Measurements from ENCODE around the gene MYH6.

Gene MYH6

DNA sequence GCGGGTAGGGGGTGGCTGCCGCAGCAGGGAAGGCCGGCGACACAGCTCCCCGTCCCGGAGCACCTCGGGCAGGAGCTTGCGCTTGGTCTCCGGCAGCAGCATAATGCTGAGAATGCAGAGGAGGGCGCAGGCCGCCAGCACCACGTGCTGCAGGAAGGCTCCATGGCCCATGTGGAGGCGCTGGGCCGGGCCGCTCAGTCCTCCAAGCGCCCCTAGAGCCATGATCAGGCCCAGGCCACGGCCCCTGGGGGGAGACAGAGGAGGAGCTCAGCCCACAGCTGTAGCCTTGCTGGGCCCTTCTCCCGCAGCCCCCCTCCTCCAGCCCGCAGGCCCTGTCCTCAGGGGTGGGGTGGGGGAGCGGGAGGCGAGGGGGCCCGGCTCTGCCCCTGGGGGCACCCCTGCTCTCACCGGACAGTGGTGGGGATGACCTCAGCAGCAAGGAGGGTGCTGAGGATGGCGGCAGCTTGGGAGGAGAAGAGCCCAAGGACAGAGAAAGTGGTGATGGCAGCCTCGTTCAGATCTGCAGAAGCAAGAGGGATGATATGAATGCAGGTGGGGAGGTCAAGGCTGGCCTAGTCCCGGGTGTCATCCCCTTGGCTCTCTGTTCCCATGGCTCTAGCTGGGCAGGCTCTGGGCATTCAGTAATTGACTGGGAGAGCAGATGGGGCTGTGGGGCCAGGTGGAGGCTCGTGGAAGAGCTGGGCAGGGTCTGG is 61.2 kb downstream of the MYH6 start:
- TF ChIP-seq JUND (IDR thresholded peaks at IDR 0.05; ENCODE audit: low read depth), result no peak
- in situ Hi-C loops (cut with HindIII; ENCODE audit: low pct_unique_long_range_greater_than_20kb, low sequenced_read_pairs), result no loop called here
- no peak for DNase-seq (ENCODE audit: low read depth in 1 of 2, low spot score in 1 of 2)

DNA sequence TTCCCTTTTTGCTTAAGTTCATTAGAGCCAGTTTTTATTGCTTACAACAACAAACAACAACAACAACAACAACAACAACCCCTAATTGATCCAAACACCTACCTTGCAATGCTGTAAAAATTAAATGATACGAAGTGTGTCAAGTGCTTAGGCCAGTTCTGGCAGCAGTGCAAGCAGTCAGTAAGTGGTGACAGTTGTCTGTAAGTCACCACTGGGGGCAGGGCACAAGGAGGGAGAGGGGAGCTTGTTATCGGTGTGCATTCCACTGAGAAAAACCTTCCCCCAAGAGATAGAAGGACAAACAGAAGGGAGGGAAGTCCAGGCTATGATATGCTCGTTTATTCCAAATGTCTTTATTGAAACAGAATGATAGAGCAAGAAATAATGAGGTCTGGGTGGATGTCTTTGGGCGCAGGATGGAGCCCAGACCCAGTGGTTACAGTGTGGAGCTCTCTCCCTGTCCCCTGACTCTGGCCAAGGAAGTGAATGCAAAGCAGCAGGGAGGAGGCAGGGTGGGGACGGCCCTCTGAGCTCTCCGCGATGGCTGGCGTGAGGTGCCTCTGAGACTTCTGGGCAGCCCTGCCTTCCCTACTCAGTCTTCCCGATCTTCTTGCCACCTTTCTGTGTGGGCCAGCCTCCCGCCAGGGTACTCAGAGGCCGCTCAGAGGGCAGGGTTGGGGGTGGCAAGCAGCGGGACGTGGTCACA is 61.9 kb downstream of the MYH6 start:
- TF ChIP-seq JUND (IDR thresholded peaks at IDR 0.05; ENCODE audit: low read depth), result no peak
- no peak for DNase-seq (ENCODE audit: low read depth in 1 of 2, low spot score in 1 of 2)
- in situ Hi-C loops (cut with HindIII; ENCODE audit: low pct_unique_long_range_greater_than_20kb, low sequenced_read_pairs), result no loop called here

DNA sequence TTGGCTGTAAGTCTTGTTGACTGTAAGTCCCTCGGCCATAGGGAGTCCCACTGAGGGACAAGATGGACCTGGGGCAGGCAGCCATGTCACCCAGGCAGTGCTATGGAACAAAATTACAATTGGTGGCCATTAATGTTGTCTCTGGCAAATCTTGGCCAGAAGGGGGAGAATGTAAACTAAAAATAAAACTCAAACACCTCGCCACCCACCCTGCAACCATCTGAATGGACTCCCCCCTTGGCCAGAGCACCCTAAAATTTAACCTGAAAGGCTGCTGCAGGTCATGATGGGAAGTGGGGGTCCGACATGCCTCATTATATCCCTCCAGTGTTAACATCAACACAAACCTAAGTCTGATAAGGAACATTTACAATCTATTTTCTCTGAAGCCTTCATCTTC is 63.6 kb downstream of the MYH6 start:
- in situ Hi-C loops (cut with HindIII; ENCODE audit: low pct_unique_long_range_greater_than_20kb, low sequenced_read_pairs), result no loop called here
- no peak for TF ChIP-seq JUND (IDR thresholded peaks at IDR 0.05; ENCODE audit: low read depth)
- no peak for DNase-seq (ENCODE audit: low read depth in 1 of 2, low spot score in 1 of 2)

DNA sequence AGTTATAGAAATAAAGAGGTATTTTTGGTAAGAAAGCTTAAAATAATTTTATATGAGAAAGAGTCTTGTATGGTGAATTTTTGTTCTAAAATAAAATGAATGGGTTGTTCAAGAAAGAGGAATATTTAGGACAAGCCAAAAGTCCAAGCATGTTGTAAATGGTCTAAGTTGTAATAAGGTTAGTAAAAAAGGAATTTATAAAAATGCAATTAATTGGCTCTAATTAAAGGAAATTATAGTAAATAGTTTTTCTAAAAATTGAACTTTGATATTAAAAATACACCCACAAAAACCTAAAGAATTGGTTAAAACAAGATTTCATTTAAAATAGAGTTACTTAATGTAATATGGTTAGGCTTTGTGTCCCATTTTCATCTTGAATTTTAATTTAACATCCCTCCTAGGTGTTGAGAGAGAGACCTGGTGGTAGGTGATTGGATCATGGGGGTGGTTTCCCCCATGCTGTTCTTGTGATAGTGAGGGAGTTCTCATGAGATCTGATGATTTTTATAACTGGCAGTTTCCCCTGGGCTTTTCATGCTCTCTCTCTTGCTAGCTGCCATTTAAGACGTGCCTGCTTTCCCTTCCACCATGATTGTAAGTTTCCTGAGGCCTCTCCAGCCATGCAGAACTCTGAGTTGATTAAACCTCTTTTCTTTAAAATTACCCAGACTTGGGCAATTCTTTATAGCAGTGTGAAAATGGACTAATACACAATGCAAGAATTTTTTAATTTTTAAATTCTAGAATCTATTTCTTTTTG is 68.4 kb downstream of the MYH6 start:
- DNase-seq (ENCODE audit: low read depth in 1 of 2, low spot score in 1 of 2), result no peak
- TF ChIP-seq JUND (IDR thresholded peaks at IDR 0.05; ENCODE audit: low read depth), result no peak
- in situ Hi-C loops (cut with HindIII; ENCODE audit: low pct_unique_long_range_greater_than_20kb, low sequenced_read_pairs), result no loop called here

DNA sequence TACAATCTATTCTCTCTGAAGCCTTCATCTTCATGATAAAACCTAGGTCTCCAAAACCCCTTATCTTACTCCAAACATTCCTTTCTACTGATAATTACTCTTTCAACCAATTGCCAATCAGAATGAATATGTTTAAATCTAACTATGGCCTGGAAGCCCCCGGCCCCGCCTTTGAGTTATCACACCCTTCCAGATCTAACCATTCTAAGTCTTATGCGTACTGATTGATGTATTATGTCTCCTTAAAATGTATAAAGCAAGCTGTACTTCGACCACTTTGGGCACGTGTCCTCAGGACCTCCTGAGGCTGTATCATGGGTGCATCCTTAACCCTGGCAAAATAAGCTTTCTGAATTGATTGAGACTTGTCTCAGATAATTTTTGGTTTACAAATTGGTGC is 72.5 kb downstream of the MYH6 start:
- DNase-seq (ENCODE audit: low read depth in 1 of 2, low spot score in 1 of 2), result no peak
- in situ Hi-C loops (cut with HindIII; ENCODE audit: low pct_unique_long_range_greater_than_20kb, low sequenced_read_pairs), result no loop called here
- no peak for TF ChIP-seq JUND (IDR thresholded peaks at IDR 0.05; ENCODE audit: low read depth)
